Suprapubic skin (tissue), 4 donors: Measurements from ENCODE around the gene NOL4. TPM values are rescaled to one million over a fixed set of nuclear protein-coding genes. Genes with fewer than 3 reads are reported as not detected.
"Not testable (repeated sequence)": the region's sequence is repeated elsewhere in the genome, so short reads cannot be mapped to it uniquely, and the experiment has no call there.

ENCODE experiments used
- DNase-seq, 2 donors: peaks; one replicate each; pipeline ENCODE4 v3.0.0-alpha.2; 2019; ENCODE audit warnings: low spot score in 2 of 2
- H3K27ac ChIP-seq: fragments of 200-600 bp; sonication (generic); one replicate; pipeline ENCODE4 v1.5.1; 2019
- H3K27me3 ChIP-seq: fragments of 200-600 bp; sonication (generic); one replicate; pipeline ENCODE4 v1.5.1; 2019
- H3K36me3 ChIP-seq: fragments of 200-600 bp; sonication (generic); one replicate; pipeline ENCODE4 v1.5.1; 2019
- H3K4me1 ChIP-seq: fragments of 200-600 bp; sonication (generic); one replicate; pipeline ENCODE4 v1.5.1; 2019
- H3K4me3 ChIP-seq: fragments of 200-600 bp; sonication (generic); one replicate; pipeline ENCODE4 v1.5.1; 2019; ENCODE audit warnings: mild to moderate bottlenecking
- H3K9me3 ChIP-seq: fragments of 200-600 bp; sonication (generic); one replicate; pipeline ENCODE4 v1.5.1; 2019
- CTCF ChIP-seq, 2 donors: fragments of 200-600 bp in 1 of 2; fragments of 450-650 bp in 1 of 2; sonication (generic) in 1 of 2; IDR thresholded peaks; one replicate each; pipeline ENCODE4 v1.5.1; 2016 to 2019; ENCODE audit warnings: antibody characterized with exemption in 2 of 2, mild to moderate bottlenecking in 1 of 2, moderate library complexity in 1 of 2
- EP300 ChIP-seq: sonication (generic); formaldehyde crosslinking; IDR thresholded peaks from one replicate; pipeline ENCODE4 v1.6.1; 2017; ENCODE audit warnings: antibody characterized with exemption
- POLR2A ChIP-seq, 2 donors: fragments of 450-650 bp; IDR thresholded peaks; one replicate each; pipeline ENCODE4 v1.6.1; 2017; ENCODE audit warnings: antibody characterized with exemption in 2 of 2, mild to moderate bottlenecking in 2 of 2, moderate library complexity in 2 of 2
- POLR2AphosphoS5 ChIP-seq, 3 donors: sonication (generic); formaldehyde crosslinking; IDR thresholded peaks; one replicate each; pipeline ENCODE4 v1.6.1; 2017; ENCODE audit warnings: antibody characterized with exemption in 3 of 3
- WGBS: methylation state at CpG from one replicate; pipeline ENCODE4 v1.1.5; 2018; 5-methylcytosine and 5-hydroxymethylcytosine counted together
- total RNA-seq, 4 donors: library from RNA; depleted of rRNA; stranded (reverse); fragments of >200 nt; gene quantifications; one replicate each; pipeline ENCODE4 v1.1.0, GENCODE V29; 2016

Gene NOL4
- 1 to 10 TPM in 1 of 4 donors, under 1 TPM in 1, not detected in 2; 0.23 to 1.1 TPM for total RNA-seq

DNA sequence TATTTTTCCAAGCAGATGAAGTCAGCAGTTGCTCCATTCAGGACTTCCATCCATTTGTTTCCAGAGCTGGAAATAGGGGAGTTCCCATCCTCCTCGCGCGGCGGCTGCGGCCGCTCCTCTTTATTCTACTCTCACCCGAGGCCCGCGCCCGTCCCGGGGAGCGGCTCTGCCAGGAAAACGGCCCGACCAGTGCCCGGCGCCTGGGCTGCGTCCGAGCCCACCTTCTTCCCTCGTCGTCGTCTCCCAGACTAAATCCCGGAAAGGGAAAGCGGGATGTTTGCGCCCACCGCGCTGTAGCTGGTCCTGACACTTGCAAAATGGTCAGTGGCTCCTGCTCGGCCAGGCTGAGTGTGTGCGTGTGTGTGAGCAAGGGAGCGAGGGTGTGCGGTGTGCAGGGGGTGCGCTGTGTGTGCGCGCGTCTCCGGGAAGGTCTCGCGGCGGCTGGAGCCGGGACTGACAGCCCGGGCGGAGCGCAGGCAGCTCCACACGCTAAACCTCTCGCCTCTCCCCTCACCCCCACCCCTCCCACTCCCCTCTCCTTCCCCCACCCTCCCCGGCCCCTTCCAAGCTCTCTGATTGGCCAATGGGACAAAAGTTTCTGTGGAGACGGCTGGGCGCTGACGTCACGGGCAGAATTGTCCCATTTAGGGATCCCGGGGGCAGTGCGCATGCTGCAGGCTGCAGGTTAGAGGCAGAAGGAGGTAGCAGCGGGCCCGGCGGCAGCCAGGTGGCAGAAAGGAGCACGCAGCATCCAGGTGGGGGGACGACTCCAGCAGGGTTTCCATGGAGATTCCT lies at the start of gene NOL4:
Gene NOL4, minus strand, starts transcription at position 491 of the 795 bp plus-strand sequence. CDS start 1,660 bp downstream, outside the sequence.
- Histone ChIP-seq H3K9me3 (no peaks in the 10 kb centered on the region), H3K4me1 (peaks cover 33% of the 10 kb centered on the region), H3K4me3 (peak within 1 kb of the TSS; percentile 40), H3K27me3 (peaks cover 63% of the 10 kb centered on the region), H3K27ac (no peak within 1 kb of the TSS), H3K36me3 (no peaks in the 10 kb centered on the region)
- no peak for DNase-seq
- 1% methylated on average over 35 of the region's 56 CpGs for WGBS
- TF ChIP-seq CTCF (IDR thresholded peaks at IDR 0.05): no peak
- TF ChIP-seq EP300: no peak
- no peak for TF ChIP-seq POLR2A (IDR thresholded peaks at IDR 0.05)
- no peak for TF ChIP-seq POLR2AphosphoS5 (IDR thresholded peaks at IDR 0.05)

GRCh38 chr18:34266029-34266428 lies 41.3 kb upstream of the NOL4 start:
- not testable (repeated sequence) for H3K36me3 ChIP-seq, H3K27ac ChIP-seq, DNase-seq, H3K27me3 ChIP-seq, H3K4me1 ChIP-seq, H3K4me3 ChIP-seq
- no CpG with 5 or more reads among the region's 2 CpGs for WGBS
- peaks cover 12% of the 10 kb centered on the region for H3K9me3 ChIP-seq

DNA sequence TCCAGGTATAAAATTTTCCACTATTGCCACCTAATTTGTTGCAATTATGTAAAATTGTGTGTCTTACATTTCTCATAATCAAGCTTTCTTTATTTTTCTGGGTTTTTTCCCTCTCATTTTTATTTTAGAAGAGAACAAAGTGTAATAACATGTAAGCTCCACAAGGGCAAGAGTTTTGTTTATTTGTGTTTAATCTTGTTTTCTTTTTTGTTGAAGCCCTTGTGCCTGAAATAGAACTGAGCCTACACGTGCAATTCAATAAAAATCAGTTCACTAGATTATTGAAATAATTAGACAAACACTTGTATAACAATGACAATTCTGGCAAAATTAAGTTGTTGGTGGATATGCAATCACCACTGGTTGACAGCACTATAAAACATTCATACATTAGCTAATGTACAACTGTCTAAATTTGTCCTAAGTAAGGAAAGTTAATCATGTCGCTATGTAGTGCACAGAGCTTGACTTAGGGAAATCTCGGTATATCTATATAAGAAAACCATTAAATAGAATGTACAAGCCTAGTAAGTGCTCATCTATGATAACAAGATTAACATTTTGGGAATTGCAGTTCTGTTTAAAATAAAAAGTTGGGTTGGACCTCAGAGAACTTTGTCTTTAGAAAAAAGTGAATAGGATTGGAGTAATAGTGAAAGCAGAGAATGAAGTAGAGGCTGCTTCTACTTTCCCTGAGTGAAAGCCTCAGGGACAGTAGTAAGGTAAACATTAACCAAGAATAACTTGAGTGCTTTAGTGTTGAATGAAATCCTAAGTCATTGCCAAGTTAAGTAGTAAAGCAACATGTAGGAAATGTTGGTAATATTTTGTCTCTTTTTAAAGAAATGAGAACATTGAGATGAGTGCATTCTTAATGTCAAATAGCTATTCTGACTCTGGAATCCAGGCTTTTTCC lies 37.4 kb upstream of the NOL4 start:
- H3K9me3 ChIP-seq: peaks cover 12% of the 10 kb centered on the region
- DNase-seq: no peak
- H3K4me1 ChIP-seq: no peaks in the 10 kb centered on the region
- no peak overlapping the region for H3K27ac ChIP-seq
- TF ChIP-seq POLR2A (IDR thresholded peaks at IDR 0.05): no peak
- no peak for TF ChIP-seq CTCF (IDR thresholded peaks at IDR 0.05)
- TF ChIP-seq EP300: no peak
- no peak for TF ChIP-seq POLR2AphosphoS5 (IDR thresholded peaks at IDR 0.05)
- H3K36me3 ChIP-seq: no peaks in the 10 kb centered on the region
- no peaks in the 10 kb centered on the region for H3K27me3 ChIP-seq
- no peak overlapping the region for H3K4me3 ChIP-seq
- 71% methylated on average over 3 of the region's 3 CpGs for WGBS

- no peaks in the 10 kb centered on the region for H3K4me1 ChIP-seq
- 55% methylated on average over 5 of the region's 5 CpGs for WGBS
- H3K36me3 ChIP-seq: no peaks in the 10 kb centered on the region
- no peak overlapping the region for H3K27ac ChIP-seq
- H3K9me3 ChIP-seq: no peaks in the 10 kb centered on the region
- DNase-seq: no peak
- H3K4me3 ChIP-seq: no peak overlapping the region
- no peak for TF ChIP-seq EP300
- TF ChIP-seq POLR2AphosphoS5 (IDR thresholded peaks at IDR 0.05): no peak
- no peak for TF ChIP-seq POLR2A (IDR thresholded peaks at IDR 0.05)
- TF ChIP-seq CTCF (IDR thresholded peaks at IDR 0.05): no peak
- H3K27me3 ChIP-seq: no peaks in the 10 kb centered on the region
These were observed 33.5 kb upstream of the NOL4 start for GRCh38 chr18:34258176-34258575.

DNA sequence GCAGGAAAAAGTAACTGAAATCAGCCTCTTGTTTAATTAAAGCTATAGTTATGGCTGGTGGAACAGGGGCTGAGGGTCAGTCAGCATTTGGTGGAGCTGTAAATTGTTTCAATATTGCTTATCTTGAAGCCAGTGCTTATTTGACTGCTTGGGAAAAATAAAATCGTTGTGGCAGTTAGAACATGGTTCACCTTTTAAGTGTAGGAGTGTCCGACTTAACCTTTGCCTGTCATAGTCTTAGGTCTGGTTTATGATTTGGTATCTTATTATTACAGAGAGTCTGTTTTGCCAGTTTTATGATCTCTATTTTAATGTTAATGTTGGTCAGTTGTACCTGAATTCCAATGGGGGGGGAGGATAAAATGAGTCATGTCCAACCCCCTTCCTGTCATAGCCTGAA lies 27.2 kb upstream of the NOL4 start:
- Histone ChIP-seq H3K27me3 (no peaks in the 10 kb centered on the region), H3K4me1 (no peaks in the 10 kb centered on the region), H3K4me3 (no peak overlapping the region), H3K9me3 (no peaks in the 10 kb centered on the region), H3K36me3 (no peaks in the 10 kb centered on the region), H3K27ac (no peak overlapping the region)
- TF ChIP-seq CTCF (IDR thresholded peaks at IDR 0.05): no peak
- TF ChIP-seq POLR2A (IDR thresholded peaks at IDR 0.05): no peak
- TF ChIP-seq EP300: no peak
- no peak for TF ChIP-seq POLR2AphosphoS5 (IDR thresholded peaks at IDR 0.05)
- 84% methylated on average over 2 of the region's 2 CpGs for WGBS
- no peak for DNase-seq
